ENCODE data around the gene LILRB1. TPM values are rescaled to one million over a fixed set of nuclear protein-coding genes. Genes with fewer than 3 reads are reported as not detected.
"Not testable (repeated sequence)": the region's sequence is repeated elsewhere in the genome, so short reads cannot be mapped to it uniquely, and the experiment has no call there.

LILRB1 gene
- total and polyA plus RNA-seq, 10 donors: 23.5 to 249 (median 113) TPM

- no peak for DNase-seq
Measured at GRCh38 chr19:54633401-54633800, 3.1 kb downstream of the LILRB1 start.

GRCh38 chr19:54636081-54636480 lies 5.8 kb downstream of the LILRB1 start:
- TF ChIP-seq POLR2AphosphoS5 (IDR thresholded peaks at IDR 0.05): peak in 1 of 3 donors; percentile 5
- H3K36me3 ChIP-seq: peaks cover 0 to 58% (median 7%) of the 10 kb centered on the region in 6 donors
- DNase-seq; H3K27ac ChIP-seq; H3K9me3 ChIP-seq; H3K4me3 ChIP-seq; intact Hi-C loops (cut with DNase I; ENCODE audit: low total_unique reads): not testable (repeated sequence)
- H3K4me1 ChIP-seq: peaks cover 0 to 10% (median 0%) of the 10 kb centered on the region in 6 donors
- WGBS, 5 donors: 38 to 54% (median 39%) methylated on average over 10 to 12 of the region's 12 CpGs
- peaks cover 0 to 17% (median 0%) of the 10 kb centered on the region in 7 donors for H3K27me3 ChIP-seq (replicated peaks in 1 of 7)

More at GRCh38 chr19:54633401-54633800, 3.1 kb downstream of the LILRB1 start:
- WGBS, 5 donors: 66 to 87% (median 68%) methylated on average over 4 to 7 of the region's 7 CpGs
- Histone ChIP-seq H3K36me3 (peaks cover 0 to 58% (median 7%) of the 10 kb centered on the region in 6 donors), H3K27ac (no peak overlapping the region), H3K27me3 (replicated peaks in 1 of 7) (peaks cover 0 to 26% (median 0%) of the 10 kb centered on the region in 7 donors), H3K4me1 (peaks cover 0 to 36% (median 23%) of the 10 kb centered on the region in 6 donors), H3K9me3 (no peaks in the 10 kb centered on the region), H3K4me3 (no peak overlapping the region)
- TF ChIP-seq POLR2AphosphoS5 (IDR thresholded peaks at IDR 0.05) (no peak), CTCF (IDR thresholded peaks at IDR 0.05 in 8 of 11, conservative IDR thresholded peaks at IDR 0.05 in 3 of 11) (no peak), POLR2A (IDR thresholded peaks at IDR 0.05) (no peak)
- intact Hi-C loops (cut with DNase I; ENCODE audit: low total_unique reads): no loop called here

GRCh38 chr19:54638683-54639082 lies 8.4 kb downstream of the LILRB1 start:
- H3K4me3 ChIP-seq: no peak overlapping the region
- intact Hi-C loops (cut with DNase I; ENCODE audit: low total_unique reads): no loop called here
- H3K27ac ChIP-seq: no peak overlapping the region
- H3K4me1 ChIP-seq: no peaks in the 10 kb centered on the region
- no peak for DNase-seq
- peaks cover 0 to 12% (median 0%) of the 10 kb centered on the region in 7 donors for H3K27me3 ChIP-seq (replicated peaks in 1 of 7)
- peaks cover 0 to 36% (median 0%) of the 10 kb centered on the region in 6 donors for H3K36me3 ChIP-seq
- no peaks in the 10 kb centered on the region for H3K9me3 ChIP-seq
- WGBS, 5 donors: 91 to 95% (median 94%) methylated on average over 18 of the region's 18 CpGs
- TF ChIP-seq CTCF (IDR thresholded peaks at IDR 0.05 in 8 of 11, conservative IDR thresholded peaks at IDR 0.05 in 3 of 11): no peak
- no peak for TF ChIP-seq POLR2A (IDR thresholded peaks at IDR 0.05)
- peak in 1 of 3 donors; percentile 27 for TF ChIP-seq POLR2AphosphoS5 (IDR thresholded peaks at IDR 0.05)

GRCh38 chr19:54642953-54643352 lies 12.7 kb downstream of the LILRB1 start:
- H3K27ac ChIP-seq: peak overlapping the region in 3 of 8 donors; percentile 36 to 66 (median 57)
- DNase-seq; intact Hi-C loops (cut with DNase I; ENCODE audit: low total_unique reads); H3K4me3 ChIP-seq; H3K36me3 ChIP-seq; H3K4me1 ChIP-seq; H3K9me3 ChIP-seq: not testable (repeated sequence)
- WGBS, 5 donors: 17 to 40% (median 24%) methylated on average over 5 of the region's 5 CpGs
- peaks cover 0 to 14% (median 0%) of the 10 kb centered on the region in 7 donors for H3K27me3 ChIP-seq (replicated peaks in 1 of 7)

GRCh38 chr19:54643583-54643982 lies 13.3 kb downstream of the LILRB1 start:
- 28 to 59% (median 56%) methylated on average over 4 to 6 of the region's 6 CpGs for WGBS, 5 donors
- DNase-seq; H3K9me3 ChIP-seq; intact Hi-C loops (cut with DNase I; ENCODE audit: low total_unique reads); H3K36me3 ChIP-seq; H3K4me1 ChIP-seq; H3K4me3 ChIP-seq: not testable (repeated sequence)
- Histone ChIP-seq H3K27ac (peak overlapping the region in 4 of 8 donors; percentile 31 to 66 (median 57)), H3K27me3 (replicated peaks in 1 of 7) (peaks cover 0 to 14% (median 0%) of the 10 kb centered on the region in 7 donors)
